GM19035 (cell line): Measurements from ENCODE around the gene HIGD2A.
"Not testable (repeated sequence)": the region's sequence is repeated elsewhere in the genome, so short reads cannot be mapped to it uniquely, and the experiment has no call there.

Experiments
- ATAC-seq: cut with Tn5 transposase; IDR thresholded peaks from one replicate; pipeline ENCODE4 v1.9.1; 2021; ENCODE audit not compliant: unreplicated experiment

Gene HIGD2A

DNA sequence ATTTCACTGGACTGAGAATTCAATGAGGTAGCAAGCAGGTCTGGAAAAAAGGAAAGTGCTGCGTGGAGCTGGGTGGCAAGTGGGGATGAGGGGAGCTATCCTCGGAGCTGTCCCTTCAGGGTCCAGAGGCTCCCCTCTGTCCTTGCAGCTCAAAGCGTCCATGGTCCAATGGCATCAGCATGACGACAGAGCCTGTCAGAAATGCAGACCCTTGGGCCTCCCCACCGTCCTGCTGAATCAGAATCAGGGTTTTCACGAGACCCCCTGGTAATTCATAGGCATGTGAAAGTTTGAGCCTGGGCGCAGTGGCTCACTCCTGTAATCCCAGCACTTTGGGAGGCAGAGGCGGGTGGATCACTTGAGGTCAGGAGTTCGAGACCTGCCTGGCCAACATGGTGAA is 5.5 kb downstream of the HIGD2A start:
- no peak for ATAC-seq

DNA sequence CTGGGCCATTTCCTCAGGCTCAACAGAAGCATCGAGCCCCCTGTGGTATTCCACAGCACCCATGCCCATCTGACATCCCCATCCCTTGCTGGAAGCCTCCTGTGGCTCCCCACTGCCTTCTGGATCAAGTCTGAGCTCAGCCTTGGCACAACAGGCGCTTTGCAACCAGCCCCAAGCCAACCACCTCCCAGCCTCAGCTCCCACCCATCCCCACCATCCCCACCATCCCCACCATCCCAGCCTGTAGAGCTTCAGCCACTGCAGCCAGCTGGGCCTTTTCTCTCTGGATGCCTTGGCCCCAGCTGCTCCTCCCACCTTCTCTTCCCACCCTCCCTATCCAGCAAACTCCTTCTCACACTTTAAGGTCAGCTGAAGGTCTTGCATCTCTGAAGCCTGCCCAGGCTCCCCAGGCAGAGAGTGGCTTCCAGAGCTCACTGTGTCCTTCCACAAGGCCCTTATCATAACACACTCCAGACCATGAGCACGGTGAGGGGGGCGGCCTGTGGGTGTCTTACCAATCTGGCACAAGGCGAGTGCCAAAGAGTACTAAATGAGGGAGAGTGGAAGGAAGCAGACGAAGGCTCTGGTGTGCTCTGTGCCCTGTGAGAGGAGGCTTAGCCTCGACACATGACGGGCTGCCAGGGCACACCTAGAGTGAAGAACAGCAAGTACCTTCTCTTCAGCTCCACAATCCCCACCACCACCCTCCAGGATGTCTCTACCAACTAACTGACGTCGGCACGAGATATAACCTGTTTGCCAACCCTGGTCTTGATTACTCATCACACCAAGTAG is 6.5 kb downstream of the HIGD2A start:
- no peak for ATAC-seq

DNA sequence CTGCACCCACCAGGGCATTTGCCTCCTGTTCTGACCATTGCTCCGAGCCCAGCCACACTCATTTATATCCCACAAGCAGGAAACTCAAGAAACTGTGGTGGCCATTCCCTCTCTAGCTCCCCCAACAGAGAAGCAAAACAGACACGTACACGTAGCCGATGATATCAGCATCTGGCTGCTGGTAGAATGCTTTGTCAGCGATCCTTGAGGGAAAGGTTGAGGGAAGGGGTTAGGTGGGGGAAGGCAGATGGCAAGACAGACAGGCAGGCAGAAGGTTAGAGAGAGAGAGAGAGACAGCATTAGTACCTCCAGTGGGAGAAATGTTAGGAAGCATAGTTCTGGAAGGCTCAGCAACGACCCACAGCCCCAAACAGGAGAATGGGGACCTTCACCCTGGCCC is 7.8 kb downstream of the HIGD2A start:
- no peak for ATAC-seq

DNA sequence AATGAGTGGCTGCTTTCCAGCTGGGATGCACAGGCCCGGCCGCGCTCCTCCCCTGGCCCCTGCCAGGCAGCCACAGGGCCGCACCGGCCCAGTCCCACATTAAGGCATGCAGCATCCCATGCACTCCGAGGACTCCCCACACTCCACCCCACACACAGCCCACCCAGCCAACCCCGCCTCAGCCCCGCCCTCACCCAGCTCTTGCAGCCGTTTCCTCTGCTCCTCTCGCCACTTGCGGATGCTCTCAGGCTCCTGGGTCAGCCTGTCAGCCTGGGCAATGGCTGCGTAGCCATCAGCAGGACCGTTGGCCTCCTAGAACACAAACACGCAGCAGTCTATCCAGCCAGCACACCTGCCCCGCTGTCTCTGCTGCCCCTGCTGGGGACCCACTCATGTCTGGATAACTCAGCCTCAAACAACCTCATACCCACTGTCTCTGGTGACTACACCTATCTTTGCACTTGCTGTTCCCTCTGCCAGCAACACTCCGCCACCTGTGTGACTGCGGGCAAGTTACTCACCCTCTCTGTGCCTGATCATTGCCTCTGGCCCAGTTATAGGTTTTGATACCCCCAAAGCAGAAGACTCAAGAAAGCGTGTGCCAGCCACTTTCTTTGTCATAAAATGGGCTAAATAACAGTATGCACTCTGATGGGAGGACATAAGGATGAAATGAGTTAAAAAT is 9.3 kb downstream of the HIGD2A start:
- ATAC-seq = no peak

DNA sequence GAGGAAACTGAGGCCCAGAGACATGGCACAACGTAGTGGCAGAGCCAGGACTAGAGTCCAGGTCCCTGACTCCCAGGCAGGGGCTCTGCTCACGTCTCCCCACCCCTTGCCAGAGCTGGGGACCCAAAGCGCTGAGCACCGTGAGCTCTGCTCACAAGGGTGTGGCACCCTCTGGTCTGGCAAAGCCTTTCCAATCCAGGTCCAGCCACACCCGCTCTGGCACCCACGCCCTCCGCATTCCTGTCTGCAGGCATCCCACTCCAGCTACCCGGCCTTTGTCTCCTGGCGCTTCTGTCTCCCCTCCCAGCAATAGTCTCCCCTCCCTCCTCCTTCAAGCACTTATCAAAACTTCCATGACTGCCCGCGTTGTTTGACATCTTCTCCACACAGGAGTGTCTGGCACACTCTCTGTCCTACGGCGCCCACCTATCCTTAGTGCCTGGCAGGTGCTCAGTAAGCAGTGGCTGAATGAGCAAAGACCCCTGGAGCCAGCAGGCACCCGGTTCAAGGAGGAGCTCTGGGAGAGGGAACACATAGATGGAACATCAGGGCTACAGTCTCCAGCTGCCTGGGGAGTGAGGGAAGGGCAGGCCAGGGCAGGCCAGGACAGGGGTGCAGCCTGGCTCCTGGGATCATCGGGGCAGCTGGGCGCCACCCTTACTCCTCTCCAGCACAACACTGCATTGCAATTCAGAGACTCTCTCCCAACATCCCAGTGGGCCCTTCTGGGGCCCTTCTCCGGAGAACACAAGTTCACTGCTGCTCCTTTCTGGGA is 12.0 kb downstream of the HIGD2A start:
- no peak for ATAC-seq

DNA sequence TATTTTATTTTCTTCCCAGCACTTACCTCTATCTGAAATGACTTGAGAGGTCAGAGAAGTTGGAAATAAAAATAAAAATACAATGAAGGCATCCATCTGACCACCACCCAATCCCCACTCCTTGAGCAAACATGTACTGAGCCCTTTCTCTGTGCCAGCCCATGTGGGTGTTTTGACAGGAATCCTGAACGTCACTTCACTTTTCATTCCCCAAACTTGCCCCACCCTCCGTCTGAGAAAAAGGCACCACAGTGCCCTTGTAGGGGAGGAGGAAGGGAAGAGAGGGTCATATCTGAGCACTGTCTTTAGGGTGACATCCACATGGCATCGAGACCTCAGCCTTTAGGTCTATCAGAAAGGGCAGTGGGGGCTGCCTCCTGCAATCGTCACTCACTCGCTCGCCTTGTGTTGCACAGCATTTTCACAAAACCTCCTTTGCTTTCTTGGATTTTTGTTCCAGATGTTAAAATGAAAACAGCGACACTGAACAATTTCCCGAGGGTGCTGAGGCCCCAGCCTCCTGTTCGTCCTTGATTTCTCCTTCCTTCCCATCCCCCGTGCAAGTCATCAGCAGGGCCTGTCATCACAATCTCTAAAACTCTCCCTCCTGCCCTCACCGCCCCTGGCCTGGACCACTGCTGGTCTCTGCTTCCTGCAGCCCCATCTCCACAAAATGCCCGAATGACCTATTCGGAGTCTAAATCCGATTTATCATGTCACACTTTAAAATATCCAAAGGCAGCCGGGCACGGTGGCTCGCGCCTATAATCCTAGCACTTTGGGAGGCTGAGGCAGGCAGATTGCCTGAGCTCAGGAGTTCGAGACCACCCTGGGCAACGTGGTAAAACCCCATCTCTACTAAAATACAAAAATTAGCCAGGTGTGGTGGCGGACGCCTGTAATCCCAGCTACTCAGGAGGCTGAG is 13.0 kb downstream of the HIGD2A start:
- ATAC-seq = no peak

DNA sequence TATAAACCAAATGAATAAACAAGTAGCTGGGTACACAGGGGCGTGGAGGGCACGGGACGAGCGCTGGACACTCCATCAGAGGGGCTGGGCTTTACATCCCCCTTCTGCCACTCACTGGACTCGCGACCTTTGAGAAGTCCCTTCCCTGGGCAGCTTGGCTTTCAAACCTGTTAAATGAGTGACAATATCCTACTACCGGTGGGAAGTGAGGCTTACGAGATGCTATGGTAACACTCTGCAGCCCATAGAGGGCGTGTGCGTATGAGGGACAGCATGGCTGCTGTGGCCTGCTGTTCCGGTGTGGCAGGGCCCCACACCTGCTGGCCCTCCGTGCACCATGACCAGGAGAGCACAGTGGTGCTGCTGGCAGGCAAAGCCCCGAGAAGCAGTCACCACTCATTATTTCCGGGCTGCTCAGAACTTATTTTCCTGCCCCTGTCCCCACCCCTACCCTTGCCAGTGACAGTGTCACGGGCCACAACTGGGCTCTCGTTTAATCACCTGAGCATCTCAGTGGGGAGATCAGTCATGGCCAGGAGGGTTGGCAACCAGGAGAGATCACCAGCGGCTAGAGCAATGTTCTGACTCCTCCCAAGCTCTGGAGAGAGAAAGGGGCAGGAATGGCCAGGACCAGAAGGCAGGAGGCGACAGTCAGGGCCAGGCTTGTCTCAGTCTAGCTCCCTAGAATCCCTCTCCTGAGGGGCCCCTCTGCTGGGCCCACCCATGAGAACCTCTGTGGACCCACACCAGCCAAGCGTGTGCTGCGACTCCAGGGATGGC is 17.3 kb downstream of the HIGD2A start:
- no peak for ATAC-seq

DNA sequence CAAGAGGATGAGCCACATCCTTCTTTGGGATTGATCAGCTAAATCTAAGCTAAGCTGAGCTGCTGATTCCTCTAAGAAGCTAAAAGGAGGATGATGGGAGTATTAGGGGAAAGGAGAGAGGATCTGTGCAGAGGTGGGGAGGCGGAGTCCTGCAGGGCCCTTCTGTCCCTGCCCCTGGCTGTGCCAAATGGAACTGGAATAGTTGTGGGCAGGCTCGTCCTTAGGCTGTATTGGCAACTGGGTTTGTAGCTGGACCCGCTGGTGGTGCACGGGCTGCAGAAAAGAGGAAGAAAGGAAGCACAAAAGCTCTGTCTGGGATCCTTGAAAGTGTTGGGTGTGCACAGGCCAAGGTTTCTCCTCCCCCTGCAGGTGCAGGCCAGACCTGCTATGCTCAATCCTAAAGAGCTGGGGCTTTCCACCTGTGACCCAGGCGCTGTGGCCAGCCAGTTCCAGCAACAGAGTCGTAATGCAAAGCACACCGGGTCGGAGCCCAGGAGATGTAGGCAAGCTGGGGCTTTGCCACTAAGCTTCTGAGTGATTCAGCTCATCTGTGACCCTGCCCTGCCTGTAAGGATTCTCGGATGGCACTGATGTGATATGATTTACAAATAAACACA is 18.0 kb downstream of the HIGD2A start:
- no peak for ATAC-seq

DNA sequence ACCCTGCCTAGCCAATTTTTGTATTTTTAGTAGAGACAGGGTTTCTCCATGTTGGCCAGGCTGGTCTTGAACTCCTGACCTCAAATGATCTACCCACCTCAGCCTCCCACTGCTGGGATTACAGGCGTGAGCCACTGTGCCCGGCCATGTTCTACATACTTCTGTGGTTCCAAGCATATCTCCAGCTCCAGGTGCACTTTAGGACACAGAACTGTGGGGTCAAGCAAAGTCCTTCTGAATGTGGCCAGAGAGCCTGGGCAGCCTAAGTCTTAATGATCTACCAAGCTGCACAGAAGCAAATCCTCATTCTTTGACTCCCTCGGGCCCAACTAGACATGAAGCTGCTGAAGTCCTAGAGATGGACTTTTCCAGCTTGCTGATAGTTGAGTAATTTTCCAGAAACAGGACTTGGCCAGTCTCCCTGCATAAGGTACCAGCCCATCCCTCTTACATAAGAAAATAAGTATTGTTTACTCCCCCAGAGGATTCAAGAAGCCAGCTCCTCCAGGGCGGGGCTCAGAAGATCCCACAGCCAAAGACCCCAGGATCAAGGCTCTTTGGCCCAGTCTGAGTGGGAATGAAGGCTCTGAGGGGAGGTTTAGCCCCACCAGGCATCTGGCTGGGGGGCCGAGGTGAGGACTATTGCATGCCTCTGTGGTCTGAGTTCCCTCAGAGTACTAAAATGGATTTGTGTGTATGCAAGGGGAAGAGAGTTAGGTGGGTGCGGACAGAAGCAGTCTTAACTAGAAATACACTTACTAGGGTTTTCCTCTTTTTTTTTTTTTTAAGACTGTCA is 19.1 kb downstream of the HIGD2A start:
- ATAC-seq = no peak

DNA sequence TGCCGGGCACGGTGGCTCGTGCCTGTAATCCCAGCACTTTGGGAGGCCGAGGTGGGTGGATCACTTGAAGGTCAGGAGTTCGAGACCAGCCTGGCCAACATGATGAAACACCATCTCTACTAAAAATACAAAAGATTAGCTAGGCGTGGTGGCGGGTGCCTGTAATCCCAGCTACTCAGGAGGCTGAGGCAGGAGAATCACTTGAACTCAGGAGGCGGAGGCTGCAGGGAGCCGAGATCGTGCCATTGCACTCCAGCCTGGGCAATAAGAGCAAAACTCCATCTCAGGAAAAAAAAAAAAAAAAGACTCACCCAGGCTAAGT is 19.7 kb downstream of the HIGD2A start:
- not testable (repeated sequence) for ATAC-seq

DNA sequence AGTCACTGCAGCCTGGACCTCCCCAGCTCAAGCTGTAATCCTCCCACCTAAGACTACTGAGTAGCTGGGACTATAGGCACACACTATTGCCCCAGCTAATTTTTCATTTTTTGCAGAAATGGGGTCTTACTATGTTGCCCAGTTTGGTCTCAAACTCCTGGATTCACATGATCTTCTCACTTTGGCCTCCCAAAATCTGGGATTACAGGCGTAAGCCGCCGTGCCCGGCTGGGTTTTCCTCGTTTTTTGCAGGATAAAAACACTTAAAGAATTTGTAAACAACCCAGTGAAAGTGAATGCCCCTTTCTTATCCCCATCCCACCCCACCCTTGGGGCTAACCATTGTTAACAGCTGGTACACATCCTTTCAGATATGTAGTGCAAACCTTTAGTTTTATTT is 20.0 kb downstream of the HIGD2A start:
- ATAC-seq = no peak

DNA sequence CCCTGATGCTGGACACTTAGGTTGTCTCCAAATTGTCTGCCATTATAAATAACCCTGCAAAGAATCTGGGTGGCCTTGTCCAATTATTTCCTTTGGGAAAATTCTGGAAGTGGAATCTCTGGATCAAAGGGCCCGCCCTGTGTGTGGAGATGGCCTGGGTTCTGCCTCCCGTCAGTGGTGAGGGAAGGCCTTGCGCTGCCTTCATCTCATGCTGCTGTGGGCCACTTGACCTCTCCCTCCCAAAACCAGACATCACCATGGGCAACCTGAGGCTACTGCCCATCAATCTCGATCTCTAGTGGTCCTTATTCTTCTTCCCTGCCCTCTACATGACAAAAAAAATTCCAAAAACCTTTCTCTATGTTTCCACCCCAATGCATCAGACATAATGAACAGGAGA is 21.2 kb downstream of the HIGD2A start:
- no peak for ATAC-seq

DNA sequence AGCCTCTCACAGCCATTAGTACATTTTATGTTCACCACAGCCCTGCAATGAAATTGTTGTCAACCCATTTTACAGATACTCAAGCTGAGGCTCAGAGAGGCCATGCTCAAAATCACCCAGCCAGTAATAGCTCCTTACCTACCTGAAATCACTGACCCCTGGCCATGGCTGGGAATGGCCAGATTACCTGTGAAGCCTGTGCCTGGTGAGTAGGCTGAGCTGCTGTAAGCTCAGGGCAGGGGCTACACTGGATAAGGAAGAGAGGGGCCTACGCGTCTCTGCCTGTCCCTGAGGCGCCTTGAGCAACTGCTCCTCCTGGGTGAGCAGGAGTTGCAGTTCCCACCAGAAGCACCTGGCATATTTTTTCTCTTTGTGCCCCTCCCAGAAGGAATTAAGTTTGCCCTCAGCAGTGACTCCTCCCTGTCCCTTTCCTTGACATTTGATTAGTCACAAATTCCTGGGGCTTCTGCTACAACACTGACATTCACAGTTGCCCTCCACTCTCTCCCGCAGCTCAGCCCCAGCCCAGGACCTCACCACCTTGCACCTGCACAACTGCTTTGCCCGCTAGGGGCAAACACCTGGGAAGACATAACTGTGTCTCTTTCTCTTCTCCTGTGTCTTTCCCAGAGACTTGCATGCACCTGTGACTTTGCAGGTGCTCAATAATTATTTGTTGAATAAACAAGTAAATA is 22.1 kb downstream of the HIGD2A start:
- ATAC-seq = no peak

DNA sequence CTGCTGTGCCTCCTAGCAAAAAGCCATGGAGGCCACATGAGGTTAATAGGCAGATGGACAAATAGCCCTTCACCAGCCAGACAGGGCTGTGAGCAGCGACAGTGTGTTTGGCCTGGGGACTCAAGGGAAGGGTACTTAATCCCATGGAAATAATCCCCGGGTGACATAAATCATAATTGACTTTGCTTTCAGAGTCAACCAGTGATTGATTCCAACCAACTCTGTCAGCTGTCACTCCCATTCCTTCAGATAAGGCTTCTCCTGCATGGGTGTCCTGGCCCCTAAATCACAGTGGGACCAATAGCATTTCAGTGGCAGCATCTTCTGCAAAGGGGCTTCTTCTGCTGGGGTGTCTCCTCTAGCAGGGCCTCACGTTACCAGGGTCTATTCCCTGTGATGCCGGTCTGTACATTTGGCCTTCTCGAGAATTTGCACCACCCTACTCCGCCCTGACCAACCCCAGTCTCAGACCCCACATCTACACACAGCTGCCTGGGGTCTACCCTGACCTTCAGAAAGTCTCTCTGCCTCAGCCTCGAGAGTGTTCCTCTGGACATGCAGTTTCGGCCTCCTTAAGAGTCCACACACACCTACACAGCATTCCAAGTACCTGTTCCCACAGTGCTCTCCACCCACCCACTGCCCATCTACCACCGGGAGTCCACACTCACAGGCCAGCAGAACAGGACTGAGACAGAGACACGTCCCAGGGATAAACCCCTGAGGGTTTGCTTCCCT is 24.1 kb downstream of the HIGD2A start:
- ATAC-seq = no peak

DNA sequence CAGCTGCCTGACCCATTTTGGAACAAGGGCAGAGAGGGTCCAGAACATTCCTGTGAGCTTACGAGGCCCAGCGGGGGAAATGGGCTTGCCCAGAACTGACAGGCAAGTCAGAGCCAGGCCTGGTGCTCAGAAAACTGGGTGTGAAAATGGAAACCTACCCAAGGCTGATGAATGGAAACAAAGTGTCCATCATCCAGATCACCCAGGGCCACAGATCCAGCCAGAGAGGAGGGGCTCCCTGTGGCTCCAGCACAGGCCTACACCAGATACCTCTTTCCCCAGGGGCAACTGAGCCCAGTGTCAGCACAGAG is 24.7 kb downstream of the HIGD2A start:
- ATAC-seq = no peak

DNA sequence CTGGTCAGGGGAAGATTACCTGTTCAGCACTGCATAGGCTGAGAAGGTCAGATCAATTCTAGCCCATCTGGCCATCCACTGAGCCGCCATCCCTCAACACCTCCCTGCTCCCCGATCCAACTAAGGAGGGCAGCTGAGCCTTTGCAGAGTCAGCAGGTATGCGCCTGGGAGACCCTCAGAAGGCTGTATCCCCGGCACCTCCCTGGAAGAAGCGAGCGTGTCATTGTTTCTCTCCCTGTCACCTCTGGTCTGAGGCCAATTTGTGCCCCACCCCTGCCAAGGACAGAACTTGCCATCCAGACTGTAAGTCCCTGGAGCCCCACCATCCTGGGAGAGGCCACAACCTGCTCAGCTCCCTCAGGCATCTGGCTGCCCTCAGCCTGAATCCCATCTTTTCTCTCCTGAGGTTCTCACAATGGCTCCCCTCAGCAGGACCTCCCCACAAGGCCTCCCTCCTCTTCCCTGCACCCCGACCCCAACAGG is 25.2 kb downstream of the HIGD2A start:
- no peak for ATAC-seq

DNA sequence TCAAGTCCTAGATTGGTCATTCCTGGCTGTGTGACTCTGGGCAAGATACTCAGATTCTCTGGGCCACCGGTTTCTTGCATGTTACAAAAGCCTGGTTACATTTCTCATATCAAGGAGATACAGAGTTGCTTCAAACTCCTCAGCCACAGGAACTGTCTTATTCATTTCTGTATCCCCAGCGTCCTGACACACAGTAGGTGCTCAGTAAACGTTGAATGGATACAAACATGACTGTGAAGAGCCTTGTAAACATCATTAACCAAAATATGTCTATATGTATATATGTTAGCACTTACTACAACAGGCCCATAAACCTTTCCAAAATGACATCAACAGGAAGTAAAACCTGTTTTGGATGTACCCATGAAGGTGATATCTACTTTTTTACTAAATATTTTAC is 26.2 kb downstream of the HIGD2A start:
- ATAC-seq = no peak
